Esophagus (tissue), 2 donors: Measurements from ENCODE around the gene PAXX. TPM values are rescaled to one million over a fixed set of nuclear protein-coding genes. Genes with fewer than 3 reads are reported as not detected.

Experiments
- H3K27ac ChIP-seq, 2 donors: one replicate each; pipeline ENCODE4 v1.5.1; 2013; ENCODE audit warnings: low read depth in 2 of 2, mild to moderate bottlenecking in 2 of 2, inconsistent platforms in 1 of 2, low read length in 1 of 2, moderate library complexity in 1 of 2
- H3K27me3 ChIP-seq, 2 donors: one replicate each; pipeline ENCODE4 v1.6.1; 2013; ENCODE audit warnings: low read length in 2 of 2, control low read depth in 1 of 2, mild to moderate bottlenecking in 1 of 2; ENCODE audit not compliant: insufficient read depth in 2 of 2, control insufficient read depth in 1 of 2
- H3K36me3 ChIP-seq, 2 donors: one replicate each; pipeline ENCODE4 v1.6.1; 2013; ENCODE audit warnings: low read length in 1 of 2; ENCODE audit not compliant: control insufficient read depth in 2 of 2, insufficient read depth in 2 of 2
- H3K4me1 ChIP-seq, 2 donors: one replicate each; pipeline ENCODE4 v1.6.1; 2013; ENCODE audit warnings: low read length in 1 of 2; ENCODE audit not compliant: control insufficient read depth in 2 of 2, insufficient read depth in 2 of 2
- H3K4me3 ChIP-seq, 2 donors: one replicate each; pipeline ENCODE4 v1.5.1; 2013; ENCODE audit warnings: low read length in 2 of 2, mild to moderate bottlenecking in 2 of 2, low read depth in 1 of 2, moderate library complexity in 1 of 2
- H3K9me3 ChIP-seq, 2 donors: one replicate each; pipeline ENCODE4 v1.6.1; 2013; ENCODE audit warnings: mild to moderate bottlenecking in 2 of 2, low read depth in 1 of 2, low read length in 1 of 2, moderate library complexity in 1 of 2; ENCODE audit not compliant: control insufficient read depth in 2 of 2, insufficient read depth in 1 of 2
- WGBS, 2 donors: extraction: QIAGEN DNeasy Blood & Tissue Kit; methylation state at CpG; one replicate each; pipeline ENCODE4 v1.1.7; 2013; 5-methylcytosine and 5-hydroxymethylcytosine counted together
- polyA plus RNA-seq, 2 donors: library from polyadenylated mRNA; stranded (reverse); fragments of 200-250 nt; gene quantifications; one replicate each; pipeline ENCODE4 v1.2.3, GENCODE V29; 2013
- donor health status: healthy with polysubstance abuse.
- donor health status: Bipolar disorder and iron deficiency.

The PAXX gene
- polyA plus RNA-seq, 2 donors: 49.7 to 119 TPM

DNA sequence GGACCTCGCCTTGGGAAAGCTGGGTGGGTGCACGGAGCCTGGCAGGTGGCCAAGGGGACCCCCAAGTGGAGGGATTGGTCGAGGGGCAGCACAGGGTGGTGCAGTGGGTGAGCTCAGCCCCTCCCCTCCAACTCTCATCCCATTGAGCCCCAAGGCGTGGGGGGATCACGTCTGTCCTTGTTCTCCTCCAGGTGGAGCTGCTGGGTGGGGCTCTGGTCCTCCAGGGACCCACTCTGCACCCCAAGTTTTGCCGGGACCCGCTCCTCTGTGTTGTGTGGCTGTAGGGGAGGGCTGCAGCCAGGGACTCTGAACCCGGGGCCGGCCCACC is 43.2 kb downstream of the PAXX start:
- no peak overlapping the region for H3K27ac ChIP-seq
- H3K27me3 ChIP-seq: no peaks in the 10 kb centered on the region

DNA sequence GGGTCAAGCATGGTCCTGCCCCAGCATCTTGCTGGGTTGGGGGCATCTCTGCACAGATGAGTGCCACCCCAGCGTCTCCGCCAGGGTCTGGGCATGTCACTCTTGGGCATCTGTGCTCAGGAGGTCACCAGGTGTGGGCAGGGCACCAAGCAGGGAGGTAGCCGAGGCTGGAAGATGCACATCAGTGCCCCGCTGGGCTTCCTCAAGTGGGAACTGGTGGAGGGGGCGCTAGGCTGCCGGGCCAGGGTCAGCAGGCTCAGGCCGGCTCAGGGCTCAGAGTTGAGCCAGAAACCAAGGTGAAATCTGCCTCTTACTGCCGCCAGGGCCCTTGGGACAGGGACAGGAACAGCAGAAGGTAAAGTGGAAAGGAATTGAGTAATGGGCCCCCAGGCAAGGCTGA is 43.7 kb downstream of the PAXX start:
- 73% methylated on average over 8 of the region's 8 CpGs for WGBS, 2 donors
- H3K27ac ChIP-seq: no peak overlapping the region
- peaks cover 3 to 6% of the 10 kb centered on the region in 2 donors for H3K4me1 ChIP-seq
- H3K9me3 ChIP-seq: no peaks in the 10 kb centered on the region
- H3K36me3 ChIP-seq: peaks cover 0 to 3% of the 10 kb centered on the region in 2 donors
- no peaks in the 10 kb centered on the region for H3K27me3 ChIP-seq
- no peak overlapping the region for H3K4me3 ChIP-seq

More for the DNA sequence above, 43.2 kb downstream of the PAXX start:
- H3K36me3 ChIP-seq: peaks cover 0 to under 1% of the 10 kb centered on the region in 2 donors
- WGBS, 2 donors: 22 to 27% methylated on average over 9 of the region's 9 CpGs
- no peak overlapping the region for H3K4me3 ChIP-seq
- no peaks in the 10 kb centered on the region for H3K9me3 ChIP-seq
- peaks cover 3 to 6% of the 10 kb centered on the region in 2 donors for H3K4me1 ChIP-seq

DNA sequence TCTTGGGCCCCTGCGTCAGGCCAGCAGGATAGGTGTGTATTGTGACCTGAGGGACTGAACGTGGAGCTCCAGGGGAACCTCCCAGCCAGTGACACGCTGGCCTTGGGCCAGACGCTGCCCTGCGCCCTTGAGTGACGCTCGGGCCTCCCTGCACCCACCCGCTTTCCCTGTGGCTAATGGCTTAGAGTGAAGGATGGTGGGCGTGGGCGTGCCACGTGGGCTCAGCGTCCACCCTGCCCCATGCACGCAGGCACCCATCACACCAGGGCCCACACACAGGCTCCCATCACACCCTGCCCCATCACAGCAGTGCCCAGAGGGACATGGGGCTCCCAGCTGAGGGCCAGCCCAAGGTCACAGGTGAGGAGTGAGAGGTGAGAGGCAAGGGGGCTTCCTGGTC is 44.8 kb downstream of the PAXX start:
- 58 to 63% methylated on average over 13 of the region's 13 CpGs for WGBS, 2 donors
- Histone ChIP-seq H3K4me3 (no peak overlapping the region), H3K36me3 (peaks cover 0 to 3% of the 10 kb centered on the region in 2 donors), H3K27ac (no peak overlapping the region), H3K4me1 (peaks cover 3 to 8% of the 10 kb centered on the region in 2 donors), H3K9me3 (no peaks in the 10 kb centered on the region), H3K27me3 (no peaks in the 10 kb centered on the region)

DNA sequence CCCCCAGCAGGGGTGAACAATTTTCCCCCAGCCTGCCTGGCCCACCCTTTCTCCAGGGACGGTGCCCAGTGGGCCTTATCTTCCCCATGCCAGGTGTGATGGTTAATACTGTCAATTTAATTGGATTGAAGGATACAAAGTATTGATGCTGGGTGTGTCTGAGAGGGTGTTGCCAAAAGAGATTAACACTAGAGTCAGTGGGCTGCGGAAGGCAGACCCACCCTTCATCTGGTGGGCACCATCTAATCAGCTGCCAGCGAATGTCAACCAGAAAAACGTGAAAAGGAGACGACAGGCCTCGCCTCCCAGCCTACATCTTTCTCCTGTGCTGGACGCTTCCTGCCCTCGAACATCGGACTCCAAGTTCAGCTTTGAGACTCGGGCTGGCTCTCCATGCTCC is 45.3 kb downstream of the PAXX start:
- 82 to 84% methylated on average over 10 of the region's 10 CpGs for WGBS, 2 donors
- Histone ChIP-seq H3K4me1 (peaks cover 3 to 8% of the 10 kb centered on the region in 2 donors), H3K4me3 (no peak overlapping the region), H3K36me3 (peaks cover 0 to 3% of the 10 kb centered on the region in 2 donors), H3K27me3 (no peaks in the 10 kb centered on the region), H3K27ac (no peak overlapping the region), H3K9me3 (no peaks in the 10 kb centered on the region)

DNA sequence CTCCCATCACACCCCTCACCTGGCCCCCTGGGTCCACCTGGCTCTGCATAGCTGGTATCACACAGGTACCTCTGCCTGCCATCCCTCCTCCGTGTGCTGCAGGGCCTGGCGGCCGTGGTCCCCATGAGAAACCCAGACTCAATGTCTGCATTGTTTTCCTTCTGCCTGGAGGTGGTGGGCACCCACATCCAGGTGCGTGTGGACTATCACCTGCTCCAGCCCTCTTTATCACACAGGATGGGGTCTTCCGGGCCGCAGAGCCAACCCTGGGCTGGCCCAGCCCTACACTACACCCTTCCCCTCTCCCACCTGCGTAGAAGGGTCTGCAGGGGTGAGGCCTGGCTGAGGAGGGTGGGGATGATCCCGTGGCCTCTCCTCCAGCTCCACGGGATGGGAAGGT is 46.7 kb downstream of the PAXX start:
- H3K4me1 ChIP-seq: peaks cover 5 to 8% of the 10 kb centered on the region in 2 donors
- H3K9me3 ChIP-seq: no peaks in the 10 kb centered on the region
- 83 to 91% methylated on average over 9 of the region's 9 CpGs for WGBS, 2 donors
- no peak overlapping the region for H3K4me3 ChIP-seq
- no peak overlapping the region for H3K27ac ChIP-seq
- H3K27me3 ChIP-seq: no peaks in the 10 kb centered on the region
- peaks cover 0 to 3% of the 10 kb centered on the region in 2 donors for H3K36me3 ChIP-seq

DNA sequence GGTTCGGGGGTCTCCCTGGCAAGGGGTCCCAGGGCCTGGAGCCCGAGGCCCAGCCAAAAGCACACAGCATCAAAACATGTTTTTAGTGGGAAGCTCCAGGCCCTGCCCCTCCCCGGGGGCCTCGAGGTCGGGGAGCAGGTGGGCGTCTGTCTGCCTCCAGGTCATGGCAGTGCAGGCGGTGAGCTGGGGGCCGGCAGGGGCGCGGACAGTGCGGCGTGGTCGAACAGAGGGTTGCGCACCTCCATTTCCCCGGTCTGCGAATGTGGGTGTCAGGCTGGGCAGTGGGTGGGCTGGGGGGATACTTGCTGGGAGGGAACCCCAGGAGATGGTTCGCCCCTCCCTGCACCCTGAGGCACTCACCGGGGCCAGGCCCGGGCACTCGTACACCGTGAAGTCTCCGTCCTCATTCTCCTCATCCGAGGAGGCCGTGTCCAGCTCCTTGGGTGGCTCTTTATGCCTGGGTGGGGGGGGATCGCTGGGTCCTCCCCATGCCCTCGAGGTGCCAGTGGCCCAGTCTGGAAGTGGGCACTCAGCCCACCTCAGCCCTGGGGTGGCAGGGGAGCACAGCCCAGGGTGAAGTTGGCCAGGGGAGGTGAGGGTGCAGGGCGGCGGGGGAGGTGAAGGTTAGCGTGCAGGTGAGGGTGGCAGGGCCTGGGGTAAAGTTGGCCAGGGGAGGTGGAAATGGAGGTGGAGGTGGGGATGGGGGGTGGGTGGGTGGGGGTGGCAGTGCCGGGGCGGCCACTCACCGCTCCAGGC is 47.6 kb downstream of the PAXX start:
- no peak overlapping the region for H3K27ac ChIP-seq
- H3K27me3 ChIP-seq: no peaks in the 10 kb centered on the region
- 90 to 91% methylated on average over 31 to 32 of the region's 32 CpGs for WGBS, 2 donors
- H3K36me3 ChIP-seq: peaks cover 0 to 3% of the 10 kb centered on the region in 2 donors
- H3K4me3 ChIP-seq: no peak overlapping the region
- H3K4me1 ChIP-seq: peaks cover 11% of the 10 kb centered on the region in 2 donors
- no peaks in the 10 kb centered on the region for H3K9me3 ChIP-seq

DNA sequence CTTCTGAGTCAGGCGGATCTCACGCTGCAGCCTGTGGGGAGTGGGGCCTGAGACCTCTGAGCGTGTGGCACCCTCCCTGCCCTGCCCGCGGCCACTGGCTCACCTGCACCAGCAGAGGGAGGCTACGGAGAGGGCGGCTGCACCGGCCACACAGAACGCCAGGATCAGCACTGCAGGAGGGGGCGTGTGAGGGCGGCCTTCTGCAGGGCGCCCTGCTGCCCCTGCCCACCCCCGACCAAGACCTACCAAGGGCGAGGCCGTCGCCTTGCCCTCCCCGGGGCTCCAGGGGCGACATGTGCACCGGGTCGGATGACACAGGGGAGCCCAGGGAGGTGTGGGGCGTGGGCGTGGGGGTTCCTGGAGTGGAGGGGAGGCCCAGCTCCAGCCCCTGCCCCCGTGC is 48.3 kb downstream of the PAXX start:
- Histone ChIP-seq H3K27me3 (peaks cover 0 to 3% of the 10 kb centered on the region in 2 donors), H3K9me3 (no peaks in the 10 kb centered on the region), H3K36me3 (peaks cover 0 to 3% of the 10 kb centered on the region in 2 donors), H3K4me1 (peaks cover 8 to 15% of the 10 kb centered on the region in 2 donors), H3K4me3 (no peak overlapping the region), H3K27ac (no peak overlapping the region)
- WGBS, 2 donors: 86 to 97% methylated on average over 12 to 23 of the region's 23 CpGs

DNA sequence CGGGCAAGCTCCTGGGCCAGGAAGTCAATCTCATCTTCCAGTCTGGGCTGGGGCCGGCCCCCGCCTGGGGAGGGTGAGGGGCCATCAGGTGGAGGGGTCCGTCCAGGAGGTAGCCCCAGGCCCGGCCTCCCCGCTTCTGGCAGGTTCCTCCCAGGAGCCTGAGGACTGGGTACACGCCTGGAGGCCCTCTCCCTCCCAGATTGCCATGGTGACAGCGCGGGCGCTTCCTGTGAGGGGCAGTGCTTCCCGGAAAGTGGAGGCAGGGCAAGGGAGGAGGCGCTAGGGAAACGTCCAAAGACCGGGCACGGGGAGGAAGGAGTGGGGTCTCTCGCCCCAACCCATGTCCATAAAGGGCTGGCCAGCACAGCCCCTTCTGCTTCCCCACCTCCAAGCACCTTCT is 48.9 kb downstream of the PAXX start:
- Histone ChIP-seq H3K27me3 (peaks cover 0 to 3% of the 10 kb centered on the region in 2 donors), H3K27ac (no peak overlapping the region), H3K9me3 (no peaks in the 10 kb centered on the region), H3K4me1 (peaks cover 8 to 20% of the 10 kb centered on the region in 2 donors), H3K36me3 (peaks cover 0 to 3% of the 10 kb centered on the region in 2 donors), H3K4me3 (no peak overlapping the region)
- WGBS, 2 donors: 55 to 69% methylated on average over 15 to 16 of the region's 16 CpGs

DNA sequence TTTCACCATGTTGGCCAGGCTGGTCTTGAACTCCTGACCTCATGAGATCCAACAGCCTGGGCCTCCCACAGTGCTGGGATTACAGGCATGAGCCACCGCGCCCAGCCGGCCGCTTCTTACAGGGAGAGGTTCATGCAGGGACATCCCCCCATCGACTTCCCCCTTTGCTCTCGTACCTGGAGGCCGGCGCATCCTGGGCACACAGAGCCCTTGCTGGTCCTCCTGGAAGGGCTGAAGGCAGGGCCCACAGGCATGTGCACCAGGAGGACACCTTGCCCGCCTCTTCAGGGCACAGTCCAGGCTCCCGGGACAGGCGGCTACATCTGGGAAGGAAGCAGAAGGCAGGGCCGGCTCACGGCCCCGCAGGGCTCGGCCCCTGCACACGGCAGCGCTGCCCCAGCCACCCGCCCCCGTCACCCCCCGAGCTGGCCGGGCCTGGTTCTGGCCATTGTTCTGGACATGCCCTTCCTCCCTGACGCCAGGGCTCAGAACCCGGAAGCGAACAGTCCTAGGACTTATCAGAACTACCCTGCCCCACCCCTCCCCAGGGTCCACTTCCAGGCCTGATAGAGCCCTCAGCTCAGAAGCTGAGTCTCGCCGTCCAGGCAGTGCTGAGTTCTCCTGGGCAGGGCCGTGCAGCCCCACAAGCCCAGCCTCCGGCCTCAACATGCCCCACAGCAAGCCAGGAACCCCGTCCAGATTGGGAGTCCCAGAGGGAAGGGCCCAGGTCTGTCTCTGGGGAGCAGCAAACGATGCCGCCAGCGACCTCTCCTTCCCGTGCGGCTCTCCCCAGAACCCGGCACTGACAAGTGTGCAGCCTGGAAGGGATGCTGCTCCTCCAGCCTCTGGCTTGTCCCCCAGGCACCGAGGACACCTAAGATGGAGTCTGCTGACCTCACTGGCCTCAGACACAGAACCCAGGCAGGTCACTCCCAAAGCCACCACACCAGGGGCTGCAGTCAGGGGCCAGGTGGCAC is 50.8 kb downstream of the PAXX start:
- Histone ChIP-seq H3K4me1 (peaks cover 13 to 23% of the 10 kb centered on the region in 2 donors), H3K9me3 (no peaks in the 10 kb centered on the region), H3K4me3 (no peak overlapping the region), H3K27me3 (peaks cover 0 to 3% of the 10 kb centered on the region in 2 donors), H3K36me3 (peaks cover 0 to 3% of the 10 kb centered on the region in 2 donors), H3K27ac (peak overlapping the region; percentile 26 to 56)
- WGBS, 2 donors: 76 to 81% methylated on average over 36 of the region's 36 CpGs
